K562 (cell line): ENCODE measurements around the gene SUPT5H. TPM values are rescaled to one million over a fixed set of nuclear protein-coding genes. Genes with fewer than 3 reads are reported as not detected.

Experiments
- ARHGAP35 ChIP-seq: fragments of 450-650 bp; IDR thresholded peaks from 2 replicates; pipeline ENCODE4 v1.6.1; 2018; ENCODE audit not compliant: partially characterized antibody
- CHD1 ChIP-seq: fragments of 200-600 bp; sonication (generic); IDR thresholded peaks from one replicate; pipeline ENCODE4 v1.6.1; 2012; ENCODE audit warnings: mild to moderate bottlenecking, moderate library complexity, low read length, inconsistent platforms
- ERF ChIP-seq: fragments of 450-650 bp; formaldehyde crosslinking; IDR thresholded peaks from 2 replicates; pipeline ENCODE4 v1.4.0; 2020; ENCODE audit warnings: mild to moderate bottlenecking, mixed read lengths
- FIP1L1 ChIP-seq: fragments of 200-400 bp; formaldehyde crosslinking; IDR thresholded peaks from 2 replicates; pipeline ENCODE4 v1.6.1; 2018; ENCODE audit warnings: mild to moderate bottlenecking, low read depth, low read length; ENCODE audit not compliant: poor library complexity, severe bottlenecking
- HDGF ChIP-seq: fragments of 450-650 bp; IDR thresholded peaks from 2 replicates; pipeline ENCODE4 v1.6.1; 2016
- KDM4B ChIP-seq, 2 experiments: fragments of 450-650 bp in 1 of 2; sonication (generic) in 1 of 2; IDR thresholded peaks; 2 replicates each; pipeline ENCODE4 v1.6.1; 2016 to 2017; ENCODE audit warnings: borderline replicate concordance in 2 of 2, antibody characterized with exemption in 1 of 2, low read depth in 1 of 2, mild to moderate bottlenecking in 1 of 2
- MXI1 ChIP-seq: IDR thresholded peaks from 2 replicates; pipeline ENCODE4 v1.6.1; 2011; ENCODE audit warnings: low read depth, mild to moderate bottlenecking, improper control_type of control experiment, low read length
- NCOR1 ChIP-seq: fragments of 450-650 bp; IDR thresholded peaks from 2 replicates; pipeline ENCODE4 v1.6.1; 2016; ENCODE audit warnings: mild to moderate bottlenecking, moderate library complexity
- TEAD4 ChIP-seq, 2 experiments: sonication (generic) in 1 of 2; formaldehyde crosslinking in 1 of 2; IDR thresholded peaks; 2 replicates each; pipeline versions ENCODE4 v1.6.1 to v1.8.0; 2012 to 2022; ENCODE audit warnings: borderline replicate concordance in 1 of 2, inconsistent platforms in 1 of 2, low read length in 1 of 2, mild to moderate bottlenecking in 1 of 2, missing genetic modification reagents in 1 of 2
- TOE1 ChIP-seq, 2 experiments: fragments of 450-650 bp in 1 of 2; sonication (generic) in 1 of 2; formaldehyde crosslinking in 1 of 2; IDR thresholded peaks; 2 replicates each; pipeline versions ENCODE4 v1.7.1 to v1.8.0; 2016 to 2022; ENCODE audit warnings: borderline replicate concordance in 2 of 2, mild to moderate bottlenecking in 2 of 2, antibody characterized with exemption in 1 of 2, inconsistent platforms in 1 of 2, low read depth in 1 of 2, missing genetic modification reagents in 1 of 2, moderate library complexity in 1 of 2
- U2AF1 ChIP-seq: fragments of 200-400 bp; formaldehyde crosslinking; optimal IDR thresholded peaks from 2 replicates; pipeline ENCODE3; 2017; ENCODE audit warnings: mild to moderate bottlenecking, low read depth, low read length, moderate library complexity
- ZFPM2 ChIP-seq: fragments of 250-450 bp; sonication (Bioruptor Pico); IDR thresholded peaks from 2 replicates; pipeline ENCODE4 v1.5.1; 2022; ENCODE audit warnings: mild to moderate bottlenecking
- ZNF318 ChIP-seq, 2 experiments: fragments of 450-650 bp; IDR thresholded peaks; 2 replicates each; pipeline ENCODE4 v1.6.1; 2016; ENCODE audit warnings: mild to moderate bottlenecking in 2 of 2, borderline replicate concordance in 1 of 2, low read depth in 1 of 2, moderate library complexity in 1 of 2
- polyA plus RNA-seq, 8 experiments: library from polyadenylated mRNA; depleted of rRNA in 4 of 8; stranded (reverse) in 5 of 8; unstranded in 3 of 8; fragments of >200 nt; fragmentation: Nextera tagmentation in 2 of 8; fragmentation: Illumina TruSeq in 1 of 8; extraction: Ambion mirVana in 2 of 8; extraction: Trizol in 1 of 8; gene quantifications; 2 replicates each; pipeline versions ENCODE4 v1.2.1 to v1.2.3, GENCODE V29; 2011 to 2014; ENCODE audit warnings: inconsistent platforms in 1 of 8, missing spikeins in 1 of 8
- total RNA-seq, 7 experiments: library from RNA; depleted of rRNA in 6 of 7; stranded (reverse); fragments of >200 nt in 6 of 7; fragmentation: Illumina TruSeq in 2 of 7; extraction: Trizol in 2 of 7; gene quantifications; 2 replicates each; pipeline versions ENCODE4 v1.2.1 to v1.2.3, GENCODE V29; 2011 to 2021; ENCODE audit warnings: low replicate concordance in 1 of 7

The SUPT5H gene
- total and polyA plus RNA-seq, 9 of the 15 experiments (the other 6 are each of a cell fraction or from before 2014, with no cell fraction given), result 13.3 to 85.9 (median 35.9) TPM

DNA sequence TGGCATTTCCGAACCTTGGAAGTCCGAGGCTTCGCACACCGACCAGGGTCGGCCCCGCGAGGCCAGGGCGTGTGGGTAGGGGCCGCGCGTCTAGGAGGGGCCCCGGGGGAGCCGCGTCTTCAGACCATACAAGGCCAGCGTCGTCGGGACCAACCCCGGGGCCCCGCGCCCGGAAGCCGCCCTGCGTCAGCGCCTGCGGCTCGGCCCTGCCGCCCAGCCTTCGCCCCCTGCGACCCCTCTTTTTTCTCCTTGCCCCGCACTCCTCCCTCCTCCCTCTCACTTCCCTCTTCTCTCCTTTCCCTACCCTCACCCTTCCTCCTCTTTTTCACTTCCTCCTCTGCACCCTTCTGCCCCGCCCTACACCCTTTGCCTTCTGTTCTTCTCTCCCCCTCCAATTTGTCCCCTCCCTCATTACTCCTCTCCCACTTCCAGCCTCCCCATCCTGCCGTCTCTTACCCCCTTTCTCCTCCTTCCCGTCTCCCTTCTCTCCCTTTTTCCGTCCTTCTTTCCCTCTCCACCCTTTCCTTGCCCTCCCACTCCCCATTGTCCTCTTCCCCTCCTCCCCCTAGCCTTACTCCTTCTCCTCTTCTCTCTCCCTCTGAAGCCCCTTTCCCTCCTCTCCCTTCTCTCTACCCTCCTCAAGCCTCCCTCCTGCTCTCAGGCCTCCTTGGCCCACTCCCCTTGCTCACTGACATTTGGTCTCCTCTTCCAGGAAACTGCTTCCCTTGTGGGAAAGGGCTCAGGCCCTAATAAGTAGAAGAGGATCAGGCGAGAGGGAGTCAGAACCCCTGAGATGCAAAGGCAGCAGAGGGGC is 35.2 kb upstream of the SUPT5H start (continued):
- TF ChIP-seq HDGF (peak; percentile 99; the same call in 1 of the 2 replicates), TOE1 (IDR thresholded peaks at IDR 0.05; ENCODE audit: borderline replicate concordance) (peak; percentile 64; the same call in 1 of the 2 replicates), TOE1 (CRISPR knock-in tag; IDR thresholded peaks at IDR 0.05; ENCODE audit: borderline replicate concordance, low read depth) (no peak), U2AF1 (no peak), CHD1 (no peak), FIP1L1 (no peak), ZNF318 (IDR thresholded peaks at IDR 0.05; ENCODE audit: borderline replicate concordance in 1 of 2, low read depth in 1 of 2) (0 out of 4 replicates have a peak, but pooled peaks of 1 of the 2 experiments have one; percentile 32), NCOR1 (peak; percentile 61), KDM4B (IDR thresholded peaks at IDR 0.05; ENCODE audit: borderline replicate concordance in 2 of 2, low read depth in 1 of 2) (0 out of 4 replicates have a peak, but pooled peaks of 1 of the 2 experiments have one; percentile 25), ZFPM2 (no peak), ERF (peak; percentile 81), MXI1 (no peak), TEAD4 (IDR thresholded peaks at IDR 0.05; ENCODE audit: low read length) (no peak), TEAD4 (CRISPR knock-in tag; IDR thresholded peaks at IDR 0.05; ENCODE audit: borderline replicate concordance) (no peak), ARHGAP35 (peak; percentile 71)
